ENCODE measurements around the gene GPA33.

GPA33 gene

GRCh38 chr1:167111868-167112709 lies 21.9 kb upstream of the GPA33 start:
- Histone ChIP-seq H3K9ac (ENCODE audit: insufficient read length) (no peak overlapping the region), H3K27ac (no peak overlapping the region), H3K4me3 (no peak overlapping the region), H3K9me3 (ENCODE audit: low read depth, low read length) (no peaks in the 10 kb centered on the region), H3K36me3 (ENCODE audit: insufficient read depth, low read length) (no peaks in the 10 kb centered on the region)
- TF ChIP-seq POLR2AphosphoS5 (IDR thresholded peaks at IDR 0.05; ENCODE audit: borderline replicate concordance, low read depth, low read length): no peak
- no peak for TF ChIP-seq EZH2 (IDR thresholded peaks at IDR 0.05)
- no peak for TF ChIP-seq FOXP2 (optimal IDR thresholded peaks at IDR 0.05; ENCODE audit: control extremely low read depth, extremely low read length, insufficient read depth)
- DNase-seq (ENCODE audit: low read depth, low spot score): no peak

- Histone ChIP-seq H3K9ac (ENCODE audit: insufficient read length) (no peak overlapping the region), H3K27ac (no peak overlapping the region), H3K4me3 (no peak overlapping the region), H3K9me3 (ENCODE audit: low read depth, low read length) (no peaks in the 10 kb centered on the region), H3K36me3 (ENCODE audit: insufficient read depth, low read length) (no peaks in the 10 kb centered on the region)
- DNase-seq (ENCODE audit: low read depth, low spot score): no peak
- TF ChIP-seq POLR2AphosphoS5 (IDR thresholded peaks at IDR 0.05; ENCODE audit: borderline replicate concordance, low read depth, low read length) (no peak), FOXP2 (optimal IDR thresholded peaks at IDR 0.05; ENCODE audit: control extremely low read depth, extremely low read length, insufficient read depth) (no peak), EZH2 (IDR thresholded peaks at IDR 0.05) (no peak)
Observed at GRCh38 chr1:167110586-167110985, 20.4 kb upstream of the GPA33 start.

- peak; percentile 81 for DNase-seq (ENCODE audit: low read depth, low spot score)
- peak overlapping the region; percentile 29 for H3K9ac ChIP-seq (ENCODE audit: insufficient read length)
- TF ChIP-seq FOXP2 (optimal IDR thresholded peaks at IDR 0.05; ENCODE audit: control extremely low read depth, extremely low read length, insufficient read depth) (no peak), POLR2AphosphoS5 (IDR thresholded peaks at IDR 0.05; ENCODE audit: borderline replicate concordance, low read depth, low read length) (no peak), EZH2 (IDR thresholded peaks at IDR 0.05) (no peak)
Observed at GRCh38 chr1:167109125-167109524, 18.9 kb upstream of the GPA33 start.

GRCh38 chr1:167107456-167107855 lies 17.3 kb upstream of the GPA33 start:
- no peak overlapping the region for H3K27ac ChIP-seq
- no peak overlapping the region for H3K9ac ChIP-seq (ENCODE audit: insufficient read length)
- H3K36me3 ChIP-seq (ENCODE audit: insufficient read depth, low read length): no peaks in the 10 kb centered on the region
- H3K9me3 ChIP-seq (ENCODE audit: low read depth, low read length): no peaks in the 10 kb centered on the region
- TF ChIP-seq EZH2 (IDR thresholded peaks at IDR 0.05): no peak
- no peak for TF ChIP-seq FOXP2 (optimal IDR thresholded peaks at IDR 0.05; ENCODE audit: control extremely low read depth, extremely low read length, insufficient read depth)
- TF ChIP-seq POLR2AphosphoS5 (IDR thresholded peaks at IDR 0.05; ENCODE audit: borderline replicate concordance, low read depth, low read length): no peak
- no peak overlapping the region for H3K4me3 ChIP-seq
- DNase-seq (ENCODE audit: low read depth, low spot score): no peak

More at GRCh38 chr1:167109125-167109524, 18.9 kb upstream of the GPA33 start:
- H3K4me3 ChIP-seq: peak overlapping the region; percentile 55
- no peaks in the 10 kb centered on the region for H3K36me3 ChIP-seq (ENCODE audit: insufficient read depth, low read length)
- H3K27ac ChIP-seq: peak overlapping the region; percentile 83
- no peaks in the 10 kb centered on the region for H3K9me3 ChIP-seq (ENCODE audit: low read depth, low read length)

GRCh38 chr1:167106119-167106461 lies 15.9 kb upstream of the GPA33 start:
- Histone ChIP-seq H3K27ac (no peak overlapping the region), H3K36me3 (ENCODE audit: insufficient read depth, low read length) (no peaks in the 10 kb centered on the region), H3K9ac (ENCODE audit: insufficient read length) (no peak overlapping the region), H3K9me3 (ENCODE audit: low read depth, low read length) (no peaks in the 10 kb centered on the region), H3K4me3 (no peak overlapping the region)
- no peak for DNase-seq (ENCODE audit: low read depth, low spot score)
- TF ChIP-seq POLR2AphosphoS5 (IDR thresholded peaks at IDR 0.05; ENCODE audit: borderline replicate concordance, low read depth, low read length): no peak
- TF ChIP-seq FOXP2 (optimal IDR thresholded peaks at IDR 0.05; ENCODE audit: control extremely low read depth, extremely low read length, insufficient read depth): no peak
- TF ChIP-seq EZH2 (IDR thresholded peaks at IDR 0.05): no peak

GRCh38 chr1:167105271-167106118 lies 15.3 kb upstream of the GPA33 start:
- no peak overlapping the region for H3K9ac ChIP-seq (ENCODE audit: insufficient read length)
- H3K4me3 ChIP-seq: peak overlapping the region; percentile 38
- no peaks in the 10 kb centered on the region for H3K9me3 ChIP-seq (ENCODE audit: low read depth, low read length)
- H3K36me3 ChIP-seq (ENCODE audit: insufficient read depth, low read length): no peaks in the 10 kb centered on the region
- DNase-seq (ENCODE audit: low read depth, low spot score): no peak
- H3K27ac ChIP-seq: no peak overlapping the region
- TF ChIP-seq EZH2 (IDR thresholded peaks at IDR 0.05) (no peak), POLR2AphosphoS5 (IDR thresholded peaks at IDR 0.05; ENCODE audit: borderline replicate concordance, low read depth, low read length) (no peak), FOXP2 (optimal IDR thresholded peaks at IDR 0.05; ENCODE audit: control extremely low read depth, extremely low read length, insufficient read depth) (no peak)

GRCh38 chr1:167104256-167104633 lies 14.1 kb upstream of the GPA33 start:
- Histone ChIP-seq H3K36me3 (ENCODE audit: insufficient read depth, low read length) (no peaks in the 10 kb centered on the region), H3K27ac (peak overlapping the region; percentile 44), H3K9me3 (ENCODE audit: low read depth, low read length) (no peaks in the 10 kb centered on the region), H3K9ac (ENCODE audit: insufficient read length) (no peak overlapping the region), H3K4me3 (no peak overlapping the region)
- TF ChIP-seq POLR2AphosphoS5 (IDR thresholded peaks at IDR 0.05; ENCODE audit: borderline replicate concordance, low read depth, low read length) (no peak), FOXP2 (optimal IDR thresholded peaks at IDR 0.05; ENCODE audit: control extremely low read depth, extremely low read length, insufficient read depth) (no peak), EZH2 (IDR thresholded peaks at IDR 0.05) (no peak)
- DNase-seq (ENCODE audit: low read depth, low spot score): no peak

GRCh38 chr1:167102906-167103573 lies 12.9 kb upstream of the GPA33 start:
- no peak overlapping the region for H3K4me3 ChIP-seq
- H3K9me3 ChIP-seq (ENCODE audit: low read depth, low read length): no peaks in the 10 kb centered on the region
- no peak for TF ChIP-seq POLR2AphosphoS5 (IDR thresholded peaks at IDR 0.05; ENCODE audit: borderline replicate concordance, low read depth, low read length)
- no peak for TF ChIP-seq FOXP2 (optimal IDR thresholded peaks at IDR 0.05; ENCODE audit: control extremely low read depth, extremely low read length, insufficient read depth)
- TF ChIP-seq EZH2 (IDR thresholded peaks at IDR 0.05): no peak
- H3K27ac ChIP-seq: peak overlapping the region; percentile 46
- no peak overlapping the region for H3K9ac ChIP-seq (ENCODE audit: insufficient read length)
- no peaks in the 10 kb centered on the region for H3K36me3 ChIP-seq (ENCODE audit: insufficient read depth, low read length)
- DNase-seq (ENCODE audit: low read depth, low spot score): no peak
